Measurements from ENCODE around the gene CNGB1. TPM values are rescaled to one million over a fixed set of nuclear protein-coding genes. Genes with fewer than 3 reads are reported as not detected.

The CNGB1 gene
- polyA plus RNA-seq, 1 donor from 2014 or later: 20.7 TPM

DNA sequence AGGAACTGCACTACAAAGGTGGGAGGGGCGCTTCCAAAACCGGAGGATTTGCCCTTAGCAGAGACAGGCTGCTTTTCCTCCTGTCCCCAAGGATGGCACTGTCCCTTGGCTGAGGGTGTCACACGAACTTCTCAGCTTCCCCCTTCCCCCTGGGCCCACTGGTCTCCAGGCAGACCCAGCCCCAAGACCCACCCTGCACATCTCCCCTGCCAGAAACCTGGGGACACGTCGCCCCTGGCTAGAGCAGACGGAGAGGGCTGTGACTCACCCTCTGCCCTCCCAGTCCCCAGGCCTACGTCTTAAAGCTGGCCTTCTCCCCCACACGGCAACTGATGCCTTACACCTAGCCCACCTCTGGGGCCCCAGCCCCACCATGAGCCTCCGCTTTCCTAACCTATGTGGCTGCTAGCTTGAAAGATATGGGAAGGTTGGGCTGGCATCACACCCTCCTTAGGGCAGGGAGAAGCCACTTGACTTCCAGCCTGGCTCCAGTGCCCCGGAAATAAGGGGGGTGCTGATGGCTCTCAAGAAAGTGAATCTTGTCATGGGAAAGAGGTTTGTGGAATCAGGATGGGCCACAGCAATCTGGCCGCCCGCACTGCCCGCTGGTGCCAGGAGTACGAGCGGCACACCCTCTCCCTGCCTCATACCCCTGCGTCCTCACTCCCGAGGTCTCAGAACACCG, 24.9 kb upstream of the CNGB1 start:
- H3K79me2 ChIP-seq (replicated peaks; ENCODE audit: insufficient read depth, low read length): peaks cover 10% of the 10 kb centered on the region
- H3F3A ChIP-seq (ENCODE audit: insufficient read depth, low read length, poor library complexity, severe bottlenecking): no peaks in the 10 kb centered on the region
- H3K4me3 ChIP-seq (ENCODE audit: low read length): no peak overlapping the region
- no peak overlapping the region for H3K4me2 ChIP-seq (ENCODE audit: low read length)
- TF ChIP-seq, protein P1, sequence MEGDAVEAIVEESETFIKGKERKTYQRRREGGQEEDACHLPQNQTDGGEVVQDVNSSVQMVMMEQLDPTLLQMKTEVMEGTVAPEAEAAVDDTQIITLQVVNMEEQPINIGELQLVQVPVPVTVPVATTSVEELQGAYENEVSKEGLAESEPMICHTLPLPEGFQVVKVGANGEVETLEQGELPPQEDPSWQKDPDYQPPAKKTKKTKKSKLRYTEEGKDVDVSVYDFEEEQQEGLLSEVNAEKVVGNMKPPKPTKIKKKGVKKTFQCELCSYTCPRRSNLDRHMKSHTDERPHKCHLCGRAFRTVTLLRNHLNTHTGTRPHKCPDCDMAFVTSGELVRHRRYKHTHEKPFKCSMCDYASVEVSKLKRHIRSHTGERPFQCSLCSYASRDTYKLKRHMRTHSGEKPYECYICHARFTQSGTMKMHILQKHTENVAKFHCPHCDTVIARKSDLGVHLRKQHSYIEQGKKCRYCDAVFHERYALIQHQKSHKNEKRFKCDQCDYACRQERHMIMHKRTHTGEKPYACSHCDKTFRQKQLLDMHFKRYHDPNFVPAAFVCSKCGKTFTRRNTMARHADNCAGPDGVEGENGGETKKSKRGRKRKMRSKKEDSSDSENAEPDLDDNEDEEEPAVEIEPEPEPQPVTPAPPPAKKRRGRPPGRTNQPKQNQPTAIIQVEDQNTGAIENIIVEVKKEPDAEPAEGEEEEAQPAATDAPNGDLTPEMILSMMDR (IDR thresholded peaks at IDR 0.05; ENCODE audit: poor library complexity, severe bottlenecking): no peak
- TF ChIP-seq SMC3 (conservative IDR thresholded peaks at IDR 0.05; ENCODE audit: poor library complexity) (no peak), MXI1 (conservative IDR thresholded peaks at IDR 0.05; ENCODE audit: poor library complexity, severe bottlenecking) (no peak), EZH2 (IDR thresholded peaks at IDR 0.05; ENCODE audit: borderline replicate concordance, insufficient read depth, low read length, poor library complexity, severe bottlenecking) (no peak), EP300 (conservative IDR thresholded peaks at IDR 0.05; ENCODE audit: poor library complexity, severe bottlenecking) (no peak), TAF1 (IDR thresholded peaks at IDR 0.05; ENCODE audit: low read depth) (no peak), RAD21 (conservative IDR thresholded peaks at IDR 0.05) (no peak), POLR2AphosphoS5 (IDR thresholded peaks at IDR 0.05) (no peak)
- TF ChIP-seq, protein P2, sequence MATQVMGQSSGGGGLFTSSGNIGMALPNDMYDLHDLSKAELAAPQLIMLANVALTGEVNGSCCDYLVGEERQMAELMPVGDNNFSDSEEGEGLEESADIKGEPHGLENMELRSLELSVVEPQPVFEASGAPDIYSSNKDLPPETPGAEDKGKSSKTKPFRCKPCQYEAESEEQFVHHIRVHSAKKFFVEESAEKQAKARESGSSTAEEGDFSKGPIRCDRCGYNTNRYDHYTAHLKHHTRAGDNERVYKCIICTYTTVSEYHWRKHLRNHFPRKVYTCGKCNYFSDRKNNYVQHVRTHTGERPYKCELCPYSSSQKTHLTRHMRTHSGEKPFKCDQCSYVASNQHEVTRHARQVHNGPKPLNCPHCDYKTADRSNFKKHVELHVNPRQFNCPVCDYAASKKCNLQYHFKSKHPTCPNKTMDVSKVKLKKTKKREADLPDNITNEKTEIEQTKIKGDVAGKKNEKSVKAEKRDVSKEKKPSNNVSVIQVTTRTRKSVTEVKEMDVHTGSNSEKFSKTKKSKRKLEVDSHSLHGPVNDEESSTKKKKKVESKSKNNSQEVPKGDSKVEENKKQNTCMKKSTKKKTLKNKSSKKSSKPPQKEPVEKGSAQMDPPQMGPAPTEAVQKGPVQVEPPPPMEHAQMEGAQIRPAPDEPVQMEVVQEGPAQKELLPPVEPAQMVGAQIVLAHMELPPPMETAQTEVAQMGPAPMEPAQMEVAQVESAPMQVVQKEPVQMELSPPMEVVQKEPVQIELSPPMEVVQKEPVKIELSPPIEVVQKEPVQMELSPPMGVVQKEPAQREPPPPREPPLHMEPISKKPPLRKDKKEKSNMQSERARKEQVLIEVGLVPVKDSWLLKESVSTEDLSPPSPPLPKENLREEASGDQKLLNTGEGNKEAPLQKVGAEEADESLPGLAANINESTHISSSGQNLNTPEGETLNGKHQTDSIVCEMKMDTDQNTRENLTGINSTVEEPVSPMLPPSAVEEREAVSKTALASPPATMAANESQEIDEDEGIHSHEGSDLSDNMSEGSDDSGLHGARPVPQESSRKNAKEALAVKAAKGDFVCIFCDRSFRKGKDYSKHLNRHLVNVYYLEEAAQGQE (IDR thresholded peaks at IDR 0.05; ENCODE audit: borderline replicate concordance): no peak
- H2AFZ ChIP-seq (ENCODE audit: low read depth, low read length): no peak overlapping the region
- H4K20me1 ChIP-seq (ENCODE audit: insufficient read depth): no peaks in the 10 kb centered on the region
- no peak overlapping the region for H3K27ac ChIP-seq (ENCODE audit: low read length)
- no peaks in the 10 kb centered on the region for H3K27me3 ChIP-seq (ENCODE audit: insufficient read depth, low read depth, low read length)
- H3K9me3 ChIP-seq (ENCODE audit: low read length): no peaks in the 10 kb centered on the region
- no peaks in the 10 kb centered on the region for H3K9me2 ChIP-seq (ENCODE audit: insufficient read depth, low read length)
- no peaks in the 10 kb centered on the region for H3K36me3 ChIP-seq (ENCODE audit: insufficient read depth, low read length)
- no peak overlapping the region for H3K9ac ChIP-seq (ENCODE audit: low read length)

DNA sequence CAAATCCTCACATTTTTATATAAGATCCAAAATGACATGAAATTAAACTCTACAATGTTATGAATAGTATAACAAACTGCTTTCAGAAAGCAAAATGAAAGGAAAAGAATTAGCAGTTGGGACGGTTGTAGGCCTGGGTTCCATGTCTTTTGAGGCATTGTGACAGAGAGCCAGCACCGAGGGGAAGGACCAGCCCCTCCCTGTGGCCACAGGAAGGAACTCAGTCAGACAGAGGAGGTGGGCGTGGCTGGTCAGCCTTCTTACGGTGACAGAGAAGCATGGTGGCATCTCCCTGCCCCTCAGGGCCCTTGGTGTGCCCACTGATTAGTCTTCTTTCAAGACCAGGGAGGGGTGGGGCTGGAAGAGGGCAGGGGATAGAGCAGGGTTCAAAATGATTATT, 23.9 kb upstream of the CNGB1 start:
- no peak overlapping the region for H3K27ac ChIP-seq (ENCODE audit: low read length)

More for the DNA sequence above, 23.9 kb upstream of the CNGB1 start:
- H4K20me1 ChIP-seq (ENCODE audit: insufficient read depth): no peaks in the 10 kb centered on the region
- no peak overlapping the region for H2AFZ ChIP-seq (ENCODE audit: low read depth, low read length)
- no peaks in the 10 kb centered on the region for H3K9me3 ChIP-seq (ENCODE audit: low read length)
- no peak overlapping the region for H3K9ac ChIP-seq (ENCODE audit: low read length)
- H3K4me3 ChIP-seq (ENCODE audit: low read length): no peak overlapping the region
- H3K79me2 ChIP-seq (replicated peaks; ENCODE audit: insufficient read depth, low read length): peaks cover 10% of the 10 kb centered on the region
- H3K4me2 ChIP-seq (ENCODE audit: low read length): no peak overlapping the region
- no peaks in the 10 kb centered on the region for H3K27me3 ChIP-seq (ENCODE audit: insufficient read depth, low read depth, low read length)
- H3F3A ChIP-seq (ENCODE audit: insufficient read depth, low read length, poor library complexity, severe bottlenecking): no peaks in the 10 kb centered on the region
- H3K36me3 ChIP-seq (ENCODE audit: insufficient read depth, low read length): no peaks in the 10 kb centered on the region
- H3K9me2 ChIP-seq (ENCODE audit: insufficient read depth, low read length): no peaks in the 10 kb centered on the region
- no peak for TF ChIP-seq POLR2AphosphoS5 (IDR thresholded peaks at IDR 0.05)
- TF ChIP-seq TAF1 (IDR thresholded peaks at IDR 0.05; ENCODE audit: low read depth): no peak
- TF ChIP-seq EZH2 (IDR thresholded peaks at IDR 0.05; ENCODE audit: borderline replicate concordance, insufficient read depth, low read length, poor library complexity, severe bottlenecking): no peak
- no peak for TF ChIP-seq EP300 (conservative IDR thresholded peaks at IDR 0.05; ENCODE audit: poor library complexity, severe bottlenecking)
- TF ChIP-seq, protein P1 (IDR thresholded peaks at IDR 0.05; ENCODE audit: poor library complexity, severe bottlenecking): no peak
- TF ChIP-seq SMC3 (conservative IDR thresholded peaks at IDR 0.05; ENCODE audit: poor library complexity): no peak
- no peak for TF ChIP-seq MXI1 (conservative IDR thresholded peaks at IDR 0.05; ENCODE audit: poor library complexity, severe bottlenecking)
- TF ChIP-seq RAD21 (conservative IDR thresholded peaks at IDR 0.05): no peak
- TF ChIP-seq, protein P2 (IDR thresholded peaks at IDR 0.05; ENCODE audit: borderline replicate concordance): no peak

Data from neural cell (in vitro differentiated cells).